ENCODE measurements around the gene GKN2.

- TF ChIP-seq POLR2A (IDR thresholded peaks at IDR 0.05): no peak
- TF ChIP-seq, protein P1, sequence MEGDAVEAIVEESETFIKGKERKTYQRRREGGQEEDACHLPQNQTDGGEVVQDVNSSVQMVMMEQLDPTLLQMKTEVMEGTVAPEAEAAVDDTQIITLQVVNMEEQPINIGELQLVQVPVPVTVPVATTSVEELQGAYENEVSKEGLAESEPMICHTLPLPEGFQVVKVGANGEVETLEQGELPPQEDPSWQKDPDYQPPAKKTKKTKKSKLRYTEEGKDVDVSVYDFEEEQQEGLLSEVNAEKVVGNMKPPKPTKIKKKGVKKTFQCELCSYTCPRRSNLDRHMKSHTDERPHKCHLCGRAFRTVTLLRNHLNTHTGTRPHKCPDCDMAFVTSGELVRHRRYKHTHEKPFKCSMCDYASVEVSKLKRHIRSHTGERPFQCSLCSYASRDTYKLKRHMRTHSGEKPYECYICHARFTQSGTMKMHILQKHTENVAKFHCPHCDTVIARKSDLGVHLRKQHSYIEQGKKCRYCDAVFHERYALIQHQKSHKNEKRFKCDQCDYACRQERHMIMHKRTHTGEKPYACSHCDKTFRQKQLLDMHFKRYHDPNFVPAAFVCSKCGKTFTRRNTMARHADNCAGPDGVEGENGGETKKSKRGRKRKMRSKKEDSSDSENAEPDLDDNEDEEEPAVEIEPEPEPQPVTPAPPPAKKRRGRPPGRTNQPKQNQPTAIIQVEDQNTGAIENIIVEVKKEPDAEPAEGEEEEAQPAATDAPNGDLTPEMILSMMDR (IDR thresholded peaks at IDR 0.05): no peak
These were observed 34.4 kb upstream of the GKN2 start for GRCh38 chr2:68987021-68987503.

Data from esophagus squamous epithelium (tissue), 4 donors.